Astrocyte of the cerebellum (primary cell): ENCODE data around the gene TECTA.

Source experiments
- DNase-seq: peaks from one replicate; pipeline ENCODE4 v3.0.0-alpha.2; 2011; ENCODE audit warnings: low read depth
- H3K4me3 ChIP-seq: 2 replicates; pipeline ENCODE4 v1.5.1; 2011; ENCODE audit warnings: mild to moderate bottlenecking, low read depth, low read length, moderate library complexity
- CTCF ChIP-seq: IDR thresholded peaks from 2 replicates; pipeline ENCODE4 v1.5.1; 2012; ENCODE audit warnings: low read length, low read depth, moderate library complexity, mild to moderate bottlenecking; ENCODE audit errors: missing control alignments
- in situ Hi-C: cut with HindIII; loops from 2 replicates; pipeline ENCODE4 v1.10.0; 2017; ENCODE audit warnings: low sequenced_read_pairs

The TECTA gene

GRCh38 chr11:121143921-121144320, 42.9 kb downstream of the TECTA start:
- no peak for TF ChIP-seq CTCF
- in situ Hi-C loops: no loop called here
- H3K4me3 ChIP-seq: no peak overlapping the region
- DNase-seq: no peak

- TF ChIP-seq CTCF: no peak
- DNase-seq: no peak
- in situ Hi-C loops: no loop called here
- no peak overlapping the region for H3K4me3 ChIP-seq
Observed at GRCh38 chr11:121144723-121145122, 43.7 kb downstream of the TECTA start.

GRCh38 chr11:121145826-121146225, 44.8 kb downstream of the TECTA start:
- no peak overlapping the region for H3K4me3 ChIP-seq
- no peak for DNase-seq
- in situ Hi-C loops: no loop called here
- no peak for TF ChIP-seq CTCF

GRCh38 chr11:121149116-121149515, 48.1 kb downstream of the TECTA start:
- no peak for DNase-seq
- no peak for TF ChIP-seq CTCF
- no peak overlapping the region for H3K4me3 ChIP-seq
- in situ Hi-C loops: no loop called here

- in situ Hi-C loops: no loop called here
- TF ChIP-seq CTCF: no peak
- H3K4me3 ChIP-seq: no peak overlapping the region
- no peak for DNase-seq
Observed at GRCh38 chr11:121151207-121151688, 50.2 kb downstream of the TECTA start.

- no peak for TF ChIP-seq CTCF
- DNase-seq: no peak
- no peak overlapping the region for H3K4me3 ChIP-seq
- in situ Hi-C loops: no loop called here
Observed at GRCh38 chr11:121152764-121153163, 51.7 kb downstream of the TECTA start.

- no peak overlapping the region for H3K4me3 ChIP-seq
- in situ Hi-C loops: no loop called here
- TF ChIP-seq CTCF: no peak
- DNase-seq: no peak
Observed at GRCh38 chr11:121153472-121153871, 52.4 kb downstream of the TECTA start.
